ENCODE measurements around the gene NCOA1.

The NCOA1 gene

GRCh38 chr2:24454294-24454693, 36.8 kb upstream of the NCOA1 start:
- peak overlapping the region; percentile 45 for H3K4me3 ChIP-seq (replicated peaks; ENCODE audit: low read depth, low read length)
- peak; percentile 59 for DNase-seq (ENCODE audit: low read depth)
- TF ChIP-seq CTCF (IDR thresholded peaks at IDR 0.05; ENCODE audit: low read length, missing control alignments), result no peak

GRCh38 chr2:24456599-24457556, 34.2 kb upstream of the NCOA1 start:
- DNase-seq (ENCODE audit: low read depth), result peak; percentile 75
- TF ChIP-seq CTCF (IDR thresholded peaks at IDR 0.05; ENCODE audit: low read length, missing control alignments), result no peak
- H3K4me3 ChIP-seq (replicated peaks; ENCODE audit: low read depth, low read length), result no peak overlapping the region

GRCh38 chr2:24457696-24458386, 33.2 kb upstream of the NCOA1 start:
- TF ChIP-seq CTCF (IDR thresholded peaks at IDR 0.05; ENCODE audit: low read length, missing control alignments), result no peak
- no peak overlapping the region for H3K4me3 ChIP-seq (replicated peaks; ENCODE audit: low read depth, low read length)
- no peak for DNase-seq (ENCODE audit: low read depth)

- no peak for DNase-seq (ENCODE audit: low read depth)
- no peak for TF ChIP-seq CTCF (IDR thresholded peaks at IDR 0.05; ENCODE audit: low read length, missing control alignments)
- H3K4me3 ChIP-seq (replicated peaks; ENCODE audit: low read depth, low read length), result no peak overlapping the region
These were observed 31.6 kb upstream of the NCOA1 start for GRCh38 chr2:24459224-24460161.

- H3K4me3 ChIP-seq (replicated peaks; ENCODE audit: low read depth, low read length), result no peak overlapping the region
- no peak for TF ChIP-seq CTCF (IDR thresholded peaks at IDR 0.05; ENCODE audit: low read length, missing control alignments)
- no peak for DNase-seq (ENCODE audit: low read depth)
These were observed 29.4 kb upstream of the NCOA1 start for GRCh38 chr2:24461685-24462084.

- TF ChIP-seq CTCF (IDR thresholded peaks at IDR 0.05; ENCODE audit: low read length, missing control alignments), result no peak
- DNase-seq (ENCODE audit: low read depth), result no peak
- no peak overlapping the region for H3K4me3 ChIP-seq (replicated peaks; ENCODE audit: low read depth, low read length)
These were observed 27.8 kb upstream of the NCOA1 start for GRCh38 chr2:24463271-24463670.
